ENCODE results near the gene MSANTD2.

Gene MSANTD2

GRCh38 chr11:124800226-124800929, at the start of gene MSANTD2:
Gene MSANTD2, minus strand, starts transcription at chr11:124800406. Its CDS starts 26 bp downstream, at chr11:124800380.
- DNase-seq: peak in 1 of 2 donors; percentile 69

GRCh38 chr11:124846070-124846673, 46.0 kb upstream of the MSANTD2 start:
- DNase-seq: no peak

DNA sequence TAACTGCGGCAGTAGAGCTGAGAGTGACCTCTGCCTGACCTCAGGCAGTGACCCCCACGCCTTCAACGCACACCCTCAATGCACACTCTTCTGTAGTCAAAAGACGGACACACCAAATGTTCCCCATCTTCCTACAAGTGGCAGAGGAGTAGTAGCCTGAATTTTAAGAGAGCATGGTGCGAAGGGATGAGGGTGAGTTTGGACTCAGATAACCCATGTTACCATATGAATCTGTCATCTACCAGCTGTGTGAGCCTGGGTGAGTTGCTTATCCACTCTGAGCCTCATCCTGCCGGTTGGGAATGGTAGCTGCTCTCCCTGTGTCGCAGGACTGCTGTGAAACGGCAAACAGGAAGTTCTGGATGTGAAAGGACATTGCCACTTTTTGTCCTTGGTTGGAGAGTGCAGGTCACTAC, 44.5 kb upstream of the MSANTD2 start:
- no peak for DNase-seq

GRCh38 chr11:124843616-124843910, 43.4 kb upstream of the MSANTD2 start:
- DNase-seq: no peak

DNA sequence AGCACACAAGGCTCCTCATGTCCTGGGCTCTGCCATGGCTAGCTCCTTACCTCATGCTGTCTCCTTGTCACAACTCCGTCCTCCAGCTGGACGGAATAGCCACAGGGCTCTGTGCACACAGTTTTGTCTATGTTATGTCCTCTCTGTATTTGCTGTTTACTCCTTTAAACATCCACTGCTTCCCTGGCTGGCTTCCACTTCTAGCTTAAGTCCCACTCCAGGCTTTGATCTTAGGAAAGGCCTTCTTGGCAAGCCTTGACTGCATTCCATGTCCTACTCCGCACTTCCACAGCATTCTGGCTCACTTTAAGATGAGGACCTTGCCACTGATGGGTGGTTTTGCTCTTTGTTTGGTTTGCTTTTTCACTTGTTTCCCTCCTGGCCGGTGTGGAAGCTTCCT, 42.1 kb upstream of the MSANTD2 start:
- DNase-seq: no peak

GRCh38 chr11:124841840-124842239, 41.6 kb upstream of the MSANTD2 start:
- DNase-seq: no peak

DNA sequence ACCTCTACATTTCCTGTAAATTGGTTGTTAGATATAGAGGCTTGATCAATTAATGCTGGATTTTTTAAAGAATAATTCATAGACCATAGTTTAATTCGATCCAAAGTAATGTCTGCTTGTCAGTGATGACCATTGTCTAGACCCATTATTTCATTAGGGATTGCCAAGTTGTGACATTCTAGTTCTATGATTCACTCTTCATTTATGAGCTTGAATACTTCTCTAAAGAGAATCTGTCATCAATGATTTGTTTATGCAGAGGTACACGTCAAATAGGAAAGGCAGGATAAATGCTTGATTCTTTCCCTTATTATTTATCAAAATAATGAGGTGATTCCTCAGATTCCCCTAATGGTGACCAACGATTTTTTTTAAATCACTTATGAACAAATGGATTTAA, 41.0 kb upstream of the MSANTD2 start:
- no peak for DNase-seq

GRCh38 chr11:124840666-124841065, 40.5 kb upstream of the MSANTD2 start:
- DNase-seq: no peak

- DNase-seq: no peak
Measured at GRCh38 chr11:124839972-124840621, 39.9 kb upstream of the MSANTD2 start.

DNA sequence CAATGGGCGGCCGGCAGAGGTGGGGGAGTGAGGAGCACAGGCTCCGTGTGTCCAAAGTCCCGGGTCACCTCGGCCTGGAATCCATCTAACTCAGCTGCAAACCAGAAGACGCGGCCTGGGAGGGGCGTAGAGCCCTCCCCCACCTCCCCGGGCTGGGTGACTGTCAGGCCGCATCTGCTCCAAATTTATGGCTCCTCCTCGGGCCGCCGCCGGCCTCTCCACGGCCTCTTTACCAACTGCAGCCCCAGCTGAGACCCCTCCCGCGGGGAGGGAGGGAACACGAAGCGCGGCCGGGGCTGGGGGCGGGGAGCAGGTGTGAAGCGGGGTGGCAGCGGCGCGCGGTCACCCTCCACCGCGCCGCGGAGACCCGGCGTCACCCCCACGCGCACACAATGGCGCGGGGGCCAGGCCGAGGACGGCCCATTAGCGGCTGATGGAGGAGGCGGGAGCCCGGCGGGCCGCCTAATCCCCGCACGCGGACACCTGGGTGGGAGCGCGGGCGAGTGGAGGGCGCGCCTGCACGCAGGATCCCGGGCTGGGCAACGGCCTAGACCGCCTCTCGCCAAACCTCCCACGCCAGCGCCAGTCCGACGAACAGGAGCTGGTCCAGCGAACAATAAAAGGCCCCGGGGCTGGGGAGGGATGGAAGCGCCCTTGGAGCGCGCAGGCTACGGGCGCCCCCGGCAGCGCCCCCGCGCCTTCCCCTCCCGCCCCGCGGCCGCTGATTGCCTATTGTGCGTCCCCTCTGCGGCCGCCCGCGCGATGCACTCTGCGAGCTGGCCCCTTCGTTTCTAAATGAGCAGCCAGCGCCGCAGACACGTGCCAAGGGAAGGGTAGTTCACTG, 39.1 kb upstream of the MSANTD2 start:
- no peak for DNase-seq

DNA sequence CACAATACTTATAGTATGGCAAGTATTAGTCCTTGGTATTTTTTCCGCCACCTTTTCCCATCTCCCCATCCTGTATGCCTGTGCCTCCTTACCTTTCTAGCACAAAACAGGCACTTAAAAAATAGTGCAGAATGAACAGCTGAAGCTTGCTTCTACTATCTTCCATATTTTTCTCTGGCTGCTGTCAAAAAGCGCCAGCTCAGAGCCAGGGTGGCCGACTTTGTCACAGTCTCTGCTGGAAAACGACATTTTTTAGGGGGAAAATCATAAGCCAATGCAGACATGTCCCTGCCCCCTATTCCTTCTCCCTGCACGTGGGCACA, 38.6 kb upstream of the MSANTD2 start:
- no peak for DNase-seq

DNA sequence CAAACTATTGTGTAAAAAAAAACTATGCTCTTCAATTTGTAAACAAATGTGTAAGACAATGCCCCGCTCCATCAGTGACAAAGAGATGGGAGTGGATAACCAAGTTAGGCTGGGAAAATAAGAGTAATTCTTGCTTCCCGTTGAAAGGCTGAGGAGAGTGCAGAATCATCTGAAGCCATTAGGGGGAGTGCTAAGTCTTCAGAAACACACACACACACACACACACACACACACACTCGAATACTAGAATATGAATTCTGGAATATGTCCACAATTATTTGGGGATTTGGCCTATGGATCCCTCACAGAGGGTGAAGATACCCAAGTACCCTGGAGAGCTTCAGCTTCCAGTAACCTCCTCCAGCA, 37.3 kb upstream of the MSANTD2 start:
- DNase-seq: peak in 1 of 2 donors; percentile 23

DNA sequence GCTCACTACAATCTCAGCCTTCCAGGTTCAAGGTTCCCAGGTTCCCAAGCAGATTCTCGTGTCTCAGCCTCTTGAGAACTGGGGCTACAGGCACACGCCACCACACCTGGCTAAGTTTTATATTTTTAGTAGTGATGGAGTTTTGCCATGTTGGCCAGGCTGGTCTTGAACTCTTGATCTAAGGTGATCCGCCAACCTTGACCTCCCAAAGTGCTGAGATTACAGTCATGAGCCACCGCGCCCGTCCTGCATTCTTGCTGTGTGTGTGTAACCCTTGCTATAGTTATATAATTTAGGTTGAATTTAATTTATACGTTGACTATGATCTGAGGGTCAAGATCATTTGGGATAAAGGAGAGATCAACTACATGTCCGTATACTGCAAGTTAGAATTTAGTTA, 35.7 kb upstream of the MSANTD2 start:
- no peak for DNase-seq

DNA sequence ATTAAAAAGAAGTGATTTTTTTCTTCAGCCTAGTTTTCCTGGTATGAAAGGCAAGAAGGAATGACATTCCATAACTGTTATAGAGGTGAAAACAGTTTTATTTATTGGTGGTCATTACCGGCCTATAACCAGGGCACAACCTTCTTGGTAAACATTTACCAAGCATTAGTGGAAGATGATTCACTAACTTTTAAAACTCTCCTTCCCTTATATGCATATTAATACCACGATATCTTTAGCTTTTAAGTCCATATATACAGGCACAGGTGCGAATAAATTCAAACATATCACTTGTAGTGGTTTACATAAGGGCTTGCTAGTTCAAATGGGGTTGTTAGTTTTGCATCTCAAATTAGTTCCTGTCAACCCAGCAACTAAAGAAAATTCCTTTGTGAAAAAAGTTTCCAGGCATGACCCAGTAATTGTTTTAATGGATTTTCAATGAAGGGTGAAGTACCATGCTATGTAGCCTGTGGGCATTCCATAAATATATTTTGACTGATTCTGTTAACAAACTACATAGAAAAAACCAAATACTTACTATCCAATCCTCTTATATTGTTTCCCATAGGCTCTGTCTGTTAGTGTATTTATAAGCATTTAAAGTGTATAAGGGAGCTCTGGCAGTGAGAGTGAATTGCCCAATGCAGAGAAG, 34.4 kb upstream of the MSANTD2 start:
- no peak for DNase-seq

DNA sequence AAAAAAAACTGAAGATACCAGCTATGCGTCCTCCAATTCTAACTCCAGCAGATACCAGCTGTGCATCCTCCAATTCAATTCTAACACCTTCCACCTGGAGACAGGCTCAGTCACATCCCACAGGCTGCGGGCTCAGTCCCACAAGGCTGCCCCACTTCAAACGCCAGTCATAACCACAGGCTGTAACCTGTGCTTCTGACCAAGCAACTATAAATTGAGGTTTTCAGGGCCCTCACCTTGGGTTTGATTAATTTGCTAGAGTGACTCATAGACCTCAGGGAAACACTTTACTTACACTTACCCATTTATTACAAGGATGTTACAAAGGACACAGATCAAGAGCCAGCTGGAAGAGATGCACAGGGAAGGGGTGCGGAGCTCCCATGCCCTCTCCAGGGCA, 32.4 kb upstream of the MSANTD2 start:
- no peak for DNase-seq

GRCh38 chr11:124831897-124832296, 31.7 kb upstream of the MSANTD2 start:
- no peak for DNase-seq

DNA sequence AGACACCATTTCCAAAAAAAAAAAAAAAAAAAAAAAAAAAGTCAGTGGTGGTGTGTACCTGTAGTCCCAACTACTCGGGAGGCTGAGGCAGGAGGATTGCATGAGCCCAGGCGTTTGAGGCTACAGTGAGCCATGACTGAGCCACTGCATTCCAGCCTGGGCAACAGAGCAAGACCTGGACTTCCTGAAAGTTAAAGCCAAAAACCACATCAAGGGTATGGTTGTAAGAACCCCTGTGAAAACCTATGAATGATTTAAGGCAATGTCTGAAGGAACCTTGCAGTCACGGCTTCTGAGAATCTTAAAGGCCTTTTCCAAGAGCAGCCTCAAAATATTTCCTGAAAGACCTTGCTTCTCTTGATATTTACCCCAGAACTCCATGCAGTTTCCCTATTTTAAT, 30.5 kb upstream of the MSANTD2 start:
- DNase-seq: no peak

- DNase-seq: no peak
Measured at GRCh38 chr11:124829986-124830385, 29.8 kb upstream of the MSANTD2 start.

GRCh38 chr11:124825876-124826275, 25.7 kb upstream of the MSANTD2 start:
- no peak for DNase-seq

GRCh38 chr11:124823512-124824376, 23.5 kb upstream of the MSANTD2 start:
- DNase-seq: no peak

DNA sequence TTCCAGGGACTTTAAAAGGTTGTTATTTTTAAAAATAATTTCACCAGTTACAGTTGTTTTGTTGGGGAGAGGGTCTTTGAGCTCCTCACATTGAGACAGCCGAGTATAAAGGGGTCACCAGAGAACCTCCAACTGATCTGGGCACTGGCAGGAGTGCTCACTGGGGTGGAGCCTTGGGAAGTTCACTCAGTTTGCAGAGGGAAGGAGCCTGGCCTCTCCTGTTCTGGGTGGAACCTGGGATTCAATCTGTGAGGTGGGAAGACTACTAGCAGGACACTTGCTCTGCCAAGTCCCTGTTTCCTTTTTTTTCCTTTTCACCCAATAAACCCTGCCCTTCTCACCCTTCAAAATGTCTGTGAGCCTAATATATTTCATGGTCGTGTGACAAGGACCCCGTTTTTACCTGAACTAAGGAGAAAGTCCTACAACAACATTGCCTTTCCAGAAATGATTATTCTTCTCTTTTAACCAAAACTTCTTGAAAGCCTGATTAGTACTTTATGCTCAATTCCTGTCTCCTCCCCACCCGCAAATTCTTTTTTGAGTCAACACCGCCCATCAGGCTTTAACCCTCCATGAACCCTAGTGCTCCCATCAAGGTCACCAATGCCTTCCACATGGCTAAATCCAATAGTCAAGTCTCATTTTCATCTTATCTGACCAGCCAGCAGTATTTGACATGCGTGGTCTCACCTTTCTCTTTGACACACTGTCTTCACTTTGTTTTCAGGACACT, 22.0 kb upstream of the MSANTD2 start:
- DNase-seq: no peak

- no peak for DNase-seq
Measured at GRCh38 chr11:124817036-124817435, 16.8 kb upstream of the MSANTD2 start.

All from bone marrow (tissue), 2 donors.